ENCODE data around the gene TTC6.

DNA sequence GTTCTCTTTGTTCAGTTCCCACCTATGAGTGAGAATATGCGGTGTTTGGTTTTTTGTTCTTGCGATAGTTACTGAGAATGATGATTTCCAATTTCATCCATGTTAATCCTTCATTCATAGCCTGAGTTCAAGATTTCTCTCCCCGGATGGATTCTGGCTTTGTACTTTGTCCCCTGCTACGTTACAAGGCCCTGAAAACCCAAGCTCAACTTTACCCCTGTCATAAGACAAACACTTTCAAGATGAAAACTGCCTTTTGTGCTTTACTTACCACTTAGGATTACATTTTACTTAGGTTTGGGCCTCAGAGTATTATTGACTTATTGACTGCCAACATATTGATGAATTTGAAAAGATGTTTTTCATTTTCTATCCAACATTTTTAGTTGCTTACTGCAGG, 36.7 kb upstream of the TTC6 start:
- TF ChIP-seq POLR2AphosphoS5 (IDR thresholded peaks at IDR 0.05; ENCODE audit: low read depth, low read length) (no peak), TAF1 (IDR thresholded peaks at IDR 0.05; ENCODE audit: borderline replicate concordance, low read depth, low read length) (no peak), POLR2A (IDR thresholded peaks at IDR 0.05; ENCODE audit: low read depth, low read length) (no peak)

Data from GM12892 (cell line).